HG03060 (cell line): ENCODE data around the gene FBXL5.

ENCODE experiments used
- ATAC-seq: cut with Tn5 transposase; IDR thresholded peaks from one replicate; pipeline ENCODE4 v1.9.1; 2021; ENCODE audit warnings: low read depth, moderate number of reproducible peaks; ENCODE audit not compliant: unreplicated experiment

The FBXL5 gene, protein sequence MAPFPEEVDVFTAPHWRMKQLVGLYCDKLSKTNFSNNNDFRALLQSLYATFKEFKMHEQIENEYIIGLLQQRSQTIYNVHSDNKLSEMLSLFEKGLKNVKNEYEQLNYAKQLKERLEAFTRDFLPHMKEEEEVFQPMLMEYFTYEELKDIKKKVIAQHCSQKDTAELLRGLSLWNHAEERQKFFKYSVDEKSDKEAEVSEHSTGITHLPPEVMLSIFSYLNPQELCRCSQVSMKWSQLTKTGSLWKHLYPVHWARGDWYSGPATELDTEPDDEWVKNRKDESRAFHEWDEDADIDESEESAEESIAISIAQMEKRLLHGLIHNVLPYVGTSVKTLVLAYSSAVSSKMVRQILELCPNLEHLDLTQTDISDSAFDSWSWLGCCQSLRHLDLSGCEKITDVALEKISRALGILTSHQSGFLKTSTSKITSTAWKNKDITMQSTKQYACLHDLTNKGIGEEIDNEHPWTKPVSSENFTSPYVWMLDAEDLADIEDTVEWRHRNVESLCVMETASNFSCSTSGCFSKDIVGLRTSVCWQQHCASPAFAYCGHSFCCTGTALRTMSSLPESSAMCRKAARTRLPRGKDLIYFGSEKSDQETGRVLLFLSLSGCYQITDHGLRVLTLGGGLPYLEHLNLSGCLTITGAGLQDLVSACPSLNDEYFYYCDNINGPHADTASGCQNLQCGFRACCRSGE

DNA sequence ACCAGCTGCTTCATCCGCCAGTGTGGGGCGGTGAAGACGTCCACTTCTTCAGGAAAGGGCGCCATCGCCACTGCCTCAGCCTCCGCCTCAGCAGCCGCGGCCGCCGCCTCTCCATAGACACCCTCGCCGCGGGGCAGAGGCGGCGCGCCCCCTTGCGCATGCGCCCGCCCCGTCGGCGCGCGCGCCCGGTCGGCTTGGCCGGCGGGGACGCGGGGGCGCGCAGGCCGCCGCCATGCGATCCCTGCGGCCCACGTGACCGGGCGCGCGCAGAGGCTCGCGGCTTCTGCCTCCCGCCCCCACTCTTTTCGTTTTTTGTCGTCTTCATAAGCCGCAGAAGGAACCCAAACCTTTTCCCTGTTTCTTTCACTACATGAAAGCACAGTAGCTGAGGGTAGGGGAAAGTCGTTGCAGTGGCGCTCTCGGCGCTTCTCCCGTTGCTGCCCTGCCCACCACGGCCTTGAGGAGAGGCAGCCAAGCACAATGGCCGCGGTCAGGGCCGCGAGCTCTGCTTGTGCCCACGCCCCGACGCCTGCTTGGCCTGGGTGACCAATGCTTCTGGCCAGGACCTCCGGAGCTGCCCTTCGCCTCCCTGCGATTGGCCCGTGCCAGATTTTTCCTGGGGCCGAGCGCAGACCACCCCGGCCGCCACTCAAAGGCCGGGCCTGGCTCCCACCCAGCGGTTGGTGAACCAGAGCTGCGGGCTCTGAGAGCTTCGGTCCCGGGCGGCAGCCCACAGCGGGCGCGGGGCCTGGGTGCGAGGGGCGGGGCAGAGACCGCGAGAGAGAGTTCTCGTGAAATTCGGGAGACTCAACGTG, at the start of gene FBXL5:
FBXL5 (minus strand) TSS at position 135 of the 815 bp plus-strand sequence; CDS start at position 65, 70 bp downstream.
- peak; percentile 36 for ATAC-seq

GRCh38 chr4:15704129-15704528, 49.0 kb upstream of the FBXL5 start:
- ATAC-seq: no peak

GRCh38 chr4:15703439-15703838, 48.3 kb upstream of the FBXL5 start:
- no peak for ATAC-seq

- no peak for ATAC-seq
Observed at GRCh38 chr4:15702941-15703403, 47.8 kb upstream of the FBXL5 start, which contains the start of gene BST1. Gene BST1 (plus strand): TSS chr4:15703065. CDS start chr4:15703145, 80 bp downstream.

DNA sequence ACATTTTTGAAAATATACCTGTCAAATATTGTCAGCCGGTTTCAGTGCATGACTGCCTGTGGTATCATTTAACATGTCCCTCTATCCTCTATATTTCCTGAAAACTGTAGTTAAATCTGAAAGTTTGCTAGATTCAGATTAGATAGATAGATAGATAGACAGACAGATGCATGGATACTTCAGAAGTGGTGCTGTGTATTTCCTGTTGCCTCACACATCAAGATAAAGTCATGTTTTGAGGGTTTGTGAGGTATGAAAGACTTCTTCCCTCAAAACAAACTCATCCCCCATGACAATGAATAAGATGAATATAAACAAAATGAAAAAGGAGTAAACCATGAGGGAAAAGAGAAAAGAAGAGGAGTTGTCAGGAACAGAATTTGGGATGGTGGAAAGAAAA, 41.7 kb upstream of the FBXL5 start:
- no peak for ATAC-seq

DNA sequence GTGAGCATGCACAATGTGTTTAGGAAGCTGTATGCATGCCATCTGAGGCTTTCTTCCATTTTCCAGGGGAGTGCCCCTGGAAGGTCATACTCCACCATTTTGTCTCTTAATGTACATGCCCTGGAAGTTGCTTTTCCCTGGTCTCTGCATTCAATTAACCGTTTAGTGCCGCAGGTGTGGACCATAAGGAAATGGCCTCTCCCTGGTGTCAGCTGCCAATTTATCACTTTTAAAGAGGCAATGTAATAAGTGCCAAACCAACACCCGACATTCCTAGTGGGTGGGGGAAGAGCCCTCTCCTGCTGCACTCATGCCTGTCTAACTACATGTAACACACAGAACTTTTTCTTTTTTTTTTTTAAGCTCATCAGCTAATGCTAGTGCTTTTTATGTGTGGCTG, 40.6 kb upstream of the FBXL5 start:
- ATAC-seq: no peak

- no peak for ATAC-seq
Observed at GRCh38 chr4:15695240-15695699, 40.1 kb upstream of the FBXL5 start.

GRCh38 chr4:15694431-15694830, 39.3 kb upstream of the FBXL5 start:
- no peak for ATAC-seq

- no peak for ATAC-seq
Observed at GRCh38 chr4:15692602-15693001, 37.4 kb upstream of the FBXL5 start.

DNA sequence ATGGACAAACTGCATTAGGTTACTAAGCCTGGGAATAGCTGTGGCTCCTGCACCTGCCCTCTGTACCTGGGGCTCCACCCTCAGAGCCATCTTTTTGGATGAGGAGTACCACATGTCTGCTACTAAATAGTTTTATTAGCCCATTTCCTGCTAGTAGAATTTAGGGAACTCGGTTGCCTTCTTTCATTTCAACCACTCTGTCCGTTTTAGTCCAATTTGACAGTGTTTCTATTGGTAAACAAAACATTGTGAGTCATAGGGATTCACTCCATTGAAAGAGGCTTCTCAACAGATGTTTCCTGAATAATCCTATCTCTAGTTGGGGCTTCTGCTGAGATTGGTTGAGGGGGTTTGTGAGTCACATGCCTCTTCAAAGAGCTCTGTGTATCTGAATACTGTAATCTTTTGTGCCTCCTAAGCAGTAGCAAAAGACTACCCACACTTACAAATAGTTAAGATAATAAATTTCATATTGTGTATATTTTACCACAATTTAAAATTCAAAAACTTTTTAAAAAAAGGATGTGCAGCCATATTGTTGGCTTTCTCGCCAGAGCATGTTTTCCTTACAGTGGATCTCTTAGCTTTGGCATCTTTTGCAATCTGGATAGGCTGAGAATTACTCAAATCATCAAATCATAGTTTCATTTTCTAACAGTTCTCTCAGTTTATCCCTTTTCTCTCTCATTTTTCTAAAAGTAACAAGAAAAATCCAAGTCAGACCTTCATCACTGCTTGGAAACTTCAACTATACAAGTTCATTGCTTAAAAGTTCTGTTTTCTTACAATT, 36.4 kb upstream of the FBXL5 start:
- ATAC-seq: no peak

DNA sequence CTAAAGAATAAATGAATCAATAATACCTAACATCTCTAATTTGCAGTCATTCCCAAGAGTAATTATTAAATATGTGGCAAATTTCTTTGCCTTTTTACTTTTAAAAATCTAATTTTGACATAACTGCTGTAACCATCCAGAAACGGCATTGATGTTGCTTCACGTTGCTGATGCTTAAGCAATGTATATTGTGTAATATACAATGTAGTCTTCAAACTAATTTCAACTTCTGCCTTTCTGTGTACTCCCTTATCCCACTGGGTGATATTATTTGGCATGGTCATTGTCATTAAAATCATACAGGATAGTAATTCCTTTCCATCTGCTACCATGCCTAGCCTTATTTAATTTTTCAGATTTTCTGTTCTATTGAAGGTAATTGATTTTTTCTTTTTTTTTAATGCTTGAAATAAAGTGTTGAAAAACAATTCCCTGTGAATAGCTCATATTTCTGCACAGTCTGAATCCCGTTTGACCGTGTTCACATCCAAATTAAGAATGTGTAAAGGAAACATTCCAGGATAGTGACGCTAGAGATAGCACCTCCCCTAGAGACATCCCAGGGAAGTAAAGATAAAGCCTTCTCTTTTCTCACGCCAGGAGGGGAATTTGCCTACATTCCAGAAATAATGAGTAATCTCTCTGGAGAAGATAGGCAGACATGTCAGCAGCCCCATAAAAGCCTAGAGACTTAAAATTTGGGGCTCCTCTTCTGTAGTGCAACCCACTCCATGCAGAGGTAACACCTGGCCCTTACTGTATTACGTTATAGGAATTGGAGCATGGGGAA, 35.1 kb upstream of the FBXL5 start:
- no peak for ATAC-seq

- ATAC-seq: no peak
Observed at GRCh38 chr4:15689540-15689939, 34.4 kb upstream of the FBXL5 start.

- ATAC-seq: no peak
Observed at GRCh38 chr4:15688051-15688450, 32.9 kb upstream of the FBXL5 start.

GRCh38 chr4:15684498-15684897, 29.3 kb upstream of the FBXL5 start:
- ATAC-seq: no peak

- ATAC-seq: no peak
Observed at GRCh38 chr4:15683143-15683495, 28.0 kb upstream of the FBXL5 start.

DNA sequence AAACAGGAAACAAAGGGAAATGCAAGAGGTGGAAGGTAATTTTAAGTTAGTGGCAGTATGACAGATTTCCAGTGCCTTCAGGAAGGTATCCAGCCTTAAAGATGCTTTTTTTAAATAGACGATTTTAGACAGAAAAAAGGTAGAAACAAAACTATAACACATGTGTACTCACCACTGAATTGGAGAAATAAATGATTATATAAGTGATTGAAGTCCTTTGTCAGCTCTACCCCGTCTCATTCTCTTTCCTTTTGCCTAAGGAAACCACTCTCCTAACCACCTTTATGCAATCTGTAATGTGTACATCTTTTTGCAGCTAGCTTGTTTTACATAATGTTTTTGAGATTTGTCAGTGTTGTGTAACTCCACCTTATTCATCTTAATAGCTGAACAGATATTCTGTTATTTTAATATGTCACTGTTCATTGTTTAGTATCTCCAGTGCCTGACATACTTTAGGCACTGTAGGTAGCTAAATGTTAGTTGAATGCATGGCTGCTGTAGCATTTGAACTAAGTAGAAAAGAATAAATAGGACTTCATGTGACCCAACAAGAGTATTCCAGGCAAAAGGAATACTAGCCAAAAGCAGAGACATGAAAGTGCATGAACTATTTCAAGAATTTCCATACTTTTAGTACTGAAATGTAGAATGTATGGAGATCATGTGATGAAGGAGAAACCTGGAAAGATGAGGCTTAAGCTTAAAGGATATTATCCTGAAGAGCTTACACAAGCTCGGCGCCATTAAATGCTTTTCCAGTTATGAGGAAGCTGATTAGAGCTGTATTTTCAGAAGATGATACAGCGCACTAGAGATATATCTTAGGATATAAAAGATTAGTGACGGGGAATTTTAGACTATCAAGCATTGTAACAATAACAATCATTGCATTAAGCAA, 27.3 kb upstream of the FBXL5 start:
- no peak for ATAC-seq

GRCh38 chr4:15681372-15682241, 26.4 kb upstream of the FBXL5 start, which contains the start of gene FAM200B:
Gene FAM200B (plus strand): TSS chr4:15681827. CDS start chr4:15686978, 5,151 bp downstream.
- peak; percentile 91 for ATAC-seq
